ENCODE data around the gene FFAR1.

- TF ChIP-seq, protein P1, sequence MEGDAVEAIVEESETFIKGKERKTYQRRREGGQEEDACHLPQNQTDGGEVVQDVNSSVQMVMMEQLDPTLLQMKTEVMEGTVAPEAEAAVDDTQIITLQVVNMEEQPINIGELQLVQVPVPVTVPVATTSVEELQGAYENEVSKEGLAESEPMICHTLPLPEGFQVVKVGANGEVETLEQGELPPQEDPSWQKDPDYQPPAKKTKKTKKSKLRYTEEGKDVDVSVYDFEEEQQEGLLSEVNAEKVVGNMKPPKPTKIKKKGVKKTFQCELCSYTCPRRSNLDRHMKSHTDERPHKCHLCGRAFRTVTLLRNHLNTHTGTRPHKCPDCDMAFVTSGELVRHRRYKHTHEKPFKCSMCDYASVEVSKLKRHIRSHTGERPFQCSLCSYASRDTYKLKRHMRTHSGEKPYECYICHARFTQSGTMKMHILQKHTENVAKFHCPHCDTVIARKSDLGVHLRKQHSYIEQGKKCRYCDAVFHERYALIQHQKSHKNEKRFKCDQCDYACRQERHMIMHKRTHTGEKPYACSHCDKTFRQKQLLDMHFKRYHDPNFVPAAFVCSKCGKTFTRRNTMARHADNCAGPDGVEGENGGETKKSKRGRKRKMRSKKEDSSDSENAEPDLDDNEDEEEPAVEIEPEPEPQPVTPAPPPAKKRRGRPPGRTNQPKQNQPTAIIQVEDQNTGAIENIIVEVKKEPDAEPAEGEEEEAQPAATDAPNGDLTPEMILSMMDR (IDR thresholded peaks at IDR 0.05): no peak
- TF ChIP-seq POLR2A (IDR thresholded peaks at IDR 0.05) (no peak), EP300 (IDR thresholded peaks at IDR 0.05) (no peak)
Observed at GRCh38 chr19:35357867-35358573, 10.3 kb downstream of the FFAR1 start, which contains the start of gene FFAR3.

Measured in ovary (tissue), 3 donors.